HEK293 (cell line): Measurements from ENCODE around the gene SLX9.
"Not testable (repeated sequence)": the region's sequence is repeated elsewhere in the genome, so short reads cannot be mapped to it uniquely, and the experiment has no call there.

ENCODE experiments used
- CTCF ChIA-PET: fragments of 350-600 bp; formaldehyde crosslinking; extraction: SDS; loops from one replicate; lab custom pipeline; 2021; ENCODE audit warnings: antibody characterized with exemption; lab: Yijun Ruan, JAX
- POLR2A ChIA-PET: fragments of 300-600 bp; formaldehyde crosslinking; extraction: SDS; loops from one replicate; lab custom pipeline; 2020; ENCODE audit warnings: antibody characterized with exemption, inconsistent platforms; lab: Yijun Ruan, JAX
- H3K27ac ChIP-seq: fragments of 200-500 bp; sonication (Bioruptor generic); 2 replicates; pipeline ENCODE4 v1.5.1; 2014; ENCODE audit warnings: low read depth, low read length, control low read depth, inconsistent platforms; ENCODE audit errors: extremely low read depth
- H3K36me3 ChIP-seq, 2 experiments: fragments of 200-500 bp in 1 of 2; sonication (Bioruptor generic) in 1 of 2; 1 replicate in 1 of 2; 2 replicates in 1 of 2; pipeline ENCODE4 v1.5.1; 2014 to 2017; ENCODE audit warnings: inconsistent platforms in 2 of 2, low read length in 2 of 2; ENCODE audit not compliant: control insufficient read depth in 2 of 2, insufficient read depth in 1 of 2
- H3K4me1 ChIP-seq: fragments of 200-500 bp; sonication (Bioruptor generic); 2 replicates; pipeline ENCODE4 v1.5.1; 2014; ENCODE audit warnings: mild to moderate bottlenecking, low read length, inconsistent platforms; ENCODE audit not compliant: control insufficient read depth, insufficient read depth
- H3K4me3 ChIP-seq: 2 replicates; pipeline ENCODE4 v1.5.1; 2011; ENCODE audit warnings: low read depth, mild to moderate bottlenecking, control low read depth, low read length, moderate library complexity
- H3K9me3 ChIP-seq: fragments of 200-500 bp; sonication (Bioruptor generic); 2 replicates; pipeline ENCODE4 v1.5.1; 2014; ENCODE audit warnings: low read depth, low read length, inconsistent platforms; ENCODE audit not compliant: control insufficient read depth, insufficient read depth
- BCL11B ChIP-seq: fragments of 450-650 bp; formaldehyde crosslinking; IDR thresholded peaks from 2 replicates; pipeline ENCODE4 v1.5.1; 2016; ENCODE audit warnings: low read depth, missing biosample characterization, missing genetic modification characterization
- ELK4 ChIP-seq: IDR thresholded peaks from 2 replicates; pipeline ENCODE4 v1.6.1; 2011; ENCODE audit warnings: mild to moderate bottlenecking, low read depth, low read length, borderline replicate concordance
- HOXC10 ChIP-seq: sonication (generic); formaldehyde crosslinking; IDR thresholded peaks from 2 replicates; pipeline ENCODE4 v1.8.1; 2023; ENCODE audit warnings: mild to moderate bottlenecking, missing genetic modification reagents
- KLF7 ChIP-seq: fragments of 450-650 bp; formaldehyde crosslinking; IDR thresholded peaks from 2 replicates; pipeline ENCODE4 v1.5.1; 2016; ENCODE audit warnings: missing biosample characterization, missing genetic modification characterization, borderline replicate concordance
- MEIS1 ChIP-seq: sonication (generic); formaldehyde crosslinking; IDR thresholded peaks from 2 replicates; pipeline ENCODE4 v1.8.1; 2022; ENCODE audit warnings: missing genetic modification reagents, mild to moderate bottlenecking, borderline replicate concordance
- PATZ1 ChIP-seq: fragments of 450-650 bp; formaldehyde crosslinking; IDR thresholded peaks from 2 replicates; pipeline ENCODE4 v1.5.1; 2016; ENCODE audit warnings: missing biosample characterization, missing genetic modification characterization
- SP7 ChIP-seq: fragments of 450-650 bp; formaldehyde crosslinking; IDR thresholded peaks from 2 replicates; pipeline ENCODE4 v1.5.1; 2016; ENCODE audit warnings: missing biosample characterization, missing genetic modification characterization
- ZNF146 ChIP-seq: fragments of 450-650 bp; formaldehyde crosslinking; IDR thresholded peaks from 2 replicates; pipeline ENCODE4 v1.5.1; 2016; ENCODE audit warnings: missing biosample characterization, missing genetic modification characterization
- ZNF274 ChIP-seq, 2 experiments: fragments of 200-500 bp in 1 of 2; fragments of 450-650 bp in 1 of 2; sonication (Bioruptor generic) in 1 of 2; formaldehyde crosslinking in 1 of 2; IDR thresholded peaks; 2 replicates each; pipeline versions ENCODE4 v1.5.1 to v1.6.1; 2014 to 2016; ENCODE audit warnings: borderline replicate concordance in 1 of 2, inconsistent platforms in 1 of 2, low read length in 1 of 2, missing biosample characterization in 1 of 2, missing genetic modification characterization in 1 of 2
- ZNF280D ChIP-seq: fragments of 450-650 bp; formaldehyde crosslinking; IDR thresholded peaks from 2 replicates; pipeline ENCODE4 v1.5.1; 2016; ENCODE audit warnings: missing biosample characterization, missing genetic modification characterization
- ZNF311 ChIP-seq: fragments of 450-650 bp; formaldehyde crosslinking; IDR thresholded peaks from 2 replicates; pipeline ENCODE4 v1.5.1; 2017; ENCODE audit warnings: missing biosample characterization, missing genetic modification characterization, borderline replicate concordance
- ZNF391 ChIP-seq: fragments of 450-650 bp; formaldehyde crosslinking; IDR thresholded peaks from 2 replicates; pipeline ENCODE4 v1.5.1; 2016; ENCODE audit warnings: low read depth, missing biosample characterization, missing genetic modification characterization, borderline replicate concordance
- ZNF501 ChIP-seq: fragments of 450-650 bp; formaldehyde crosslinking; IDR thresholded peaks from 2 replicates; pipeline ENCODE4 v1.5.1; 2016; ENCODE audit warnings: missing biosample characterization, missing genetic modification characterization
- ZNF549 ChIP-seq: fragments of 450-650 bp; IDR thresholded peaks from 2 replicates; pipeline ENCODE4 v1.5.1; 2018; ENCODE audit warnings: missing biosample characterization, missing genetic modification characterization, mild to moderate bottlenecking, inconsistent platforms, moderate library complexity
- ZNF561 ChIP-seq: fragments of 450-650 bp; IDR thresholded peaks from 2 replicates; pipeline ENCODE4 v1.5.1; 2018; ENCODE audit warnings: missing biosample characterization, missing genetic modification characterization, borderline replicate concordance
- ZNF654 ChIP-seq: fragments of 450-650 bp; formaldehyde crosslinking; IDR thresholded peaks from 2 replicates; pipeline ENCODE4 v1.5.1; 2016; ENCODE audit warnings: low read depth, missing biosample characterization, missing genetic modification characterization
- ZNF701 ChIP-seq: fragments of 450-650 bp; formaldehyde crosslinking; IDR thresholded peaks from 2 replicates; pipeline ENCODE4 v1.5.1; 2016; ENCODE audit warnings: missing biosample characterization, missing genetic modification characterization
- ZNF704 ChIP-seq: fragments of 450-650 bp; formaldehyde crosslinking; IDR thresholded peaks from 2 replicates; pipeline ENCODE4 v1.5.1; 2016; ENCODE audit warnings: missing biosample characterization, missing genetic modification characterization
- ZNF791 ChIP-seq: fragments of 450-650 bp; formaldehyde crosslinking; IDR thresholded peaks from 2 replicates; pipeline ENCODE4 v1.5.1; 2016; ENCODE audit warnings: missing biosample characterization, missing genetic modification characterization
- ZNF830 ChIP-seq: fragments of 450-650 bp; IDR thresholded peaks from 2 replicates; pipeline ENCODE4 v1.5.0; 2018; ENCODE audit warnings: missing biosample characterization, missing genetic modification characterization, low read depth, mild to moderate bottlenecking, moderate library complexity

SLX9 gene

GRCh38 chr21:45022736-45023135, 82.9 kb downstream of the SLX9 start (continued):
- TF ChIP-seq BCL11B (tag by site-specific recombination): no peak
- TF ChIP-seq ZNF274 (IDR thresholded peaks at IDR 0.05; ENCODE audit: low read length): no peak
- no peak for TF ChIP-seq ZNF274 (tag by site-specific recombination; IDR thresholded peaks at IDR 0.05; ENCODE audit: borderline replicate concordance)
- TF ChIP-seq KLF7: no peak
- TF ChIP-seq ZNF549 (tag by site-specific recombination): no peak
- no peak for TF ChIP-seq ELK4
- no peak for TF ChIP-seq ZNF830 (tag by site-specific recombination)
- TF ChIP-seq ZNF704: no peak

- H3K4me3 ChIP-seq, H3K27ac ChIP-seq, H3K4me1 ChIP-seq, H3K9me3 ChIP-seq, H3K36me3 ChIP-seq, POLR2A ChIA-PET: not testable (repeated sequence)
- CTCF ChIA-PET: interaction anchor here (0.8 kb wide), 1 partner anchor 60 kb away, joined by 3 read pairs; no protein-coding TSS in a partner anchor
- TF ChIP-seq ZNF280D (tag by site-specific recombination) (0 out of 2 replicates have a peak, but pooled peaks have one; percentile 34), ZNF146 (tag by site-specific recombination) (peak; percentile 94)
These were observed 84.7 kb downstream of the SLX9 start for GRCh38 chr21:45024516-45024915.

GRCh38 chr21:45026066-45026745, 86.4 kb downstream of the SLX9 start:
- CTCF ChIA-PET: interaction anchor here (0.6 to 1.0 kb wide), 2 partner anchors 271 to 530 kb away, joined by 3 to 5 read pairs; no protein-coding TSS in a partner anchor
- no peaks in the 10 kb centered on the region for H3K36me3 ChIP-seq
- no peak for TF ChIP-seq SP7 (tag by site-specific recombination)
- TF ChIP-seq ZNF701: no peak
- no peak for TF ChIP-seq ZNF391 (tag by site-specific recombination)
- TF ChIP-seq ZNF280D (tag by site-specific recombination): no peak
- TF ChIP-seq ZNF561 (tag by site-specific recombination): no peak
- no peak for TF ChIP-seq HOXC10 (CRISPR knock-in tag)
- no peak for TF ChIP-seq PATZ1 (tag by site-specific recombination)
- no peak for TF ChIP-seq ZNF311 (tag by site-specific recombination)
- no peak for TF ChIP-seq ZNF791
- TF ChIP-seq ZNF501: no peak
- no peak for TF ChIP-seq ZNF654 (tag by site-specific recombination)
- TF ChIP-seq MEIS1: no peak

More at GRCh38 chr21:45026066-45026745, 86.4 kb downstream of the SLX9 start:
- no peaks in the 10 kb centered on the region for H3K4me1 ChIP-seq
- H3K9me3 ChIP-seq: no peaks in the 10 kb centered on the region
- H3K27ac ChIP-seq: no peak overlapping the region
- no peak overlapping the region for H3K4me3 ChIP-seq
- POLR2A ChIA-PET: no interaction called here
